Left kidney (tissue), 2 donors: Measurements from ENCODE around the gene NKAIN2. TPM values are rescaled to one million over a fixed set of nuclear protein-coding genes. Genes with fewer than 3 reads are reported as not detected.
A peak's percentile ranks its signal among the peaks of the same experiment; 100 is the strongest.

Experiments
- DNase-seq: peaks from one replicate; pipeline ENCODE4 v3.0.0-alpha.2; 2013
- polyA plus RNA-seq: library from polyadenylated mRNA; unstranded; fragments of 120-200 nt; gene quantifications from one replicate; pipeline ENCODE4 v1.2.1, GENCODE V29; 2013; ENCODE audit not compliant: insufficient read length

NKAIN2 gene
- polyA plus RNA-seq, 1 donor: 20.6 TPM

GRCh38 chr6:124757560-124757959 lies 953.9 kb downstream of the NKAIN2 start:
- no peak for DNase-seq

DNA sequence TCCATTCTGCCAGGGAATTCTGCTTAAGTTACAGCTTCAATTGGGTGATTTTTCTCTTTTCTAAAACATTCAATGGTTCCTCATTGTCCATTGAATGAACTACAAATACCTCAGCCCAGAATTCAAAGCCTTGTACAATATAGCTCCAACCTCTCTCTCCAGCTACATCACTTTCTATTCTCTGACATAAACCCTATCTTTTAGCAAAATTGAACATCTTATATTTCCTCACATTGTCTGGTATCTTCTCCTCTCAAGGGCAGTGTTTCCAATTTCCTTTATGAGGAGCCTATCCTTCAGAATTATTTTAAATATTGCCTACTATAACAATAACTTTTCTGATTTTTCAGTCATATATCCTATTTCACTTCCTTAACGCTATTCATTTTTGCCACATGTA lies 955.0 kb downstream of the NKAIN2 start:
- DNase-seq: no peak

DNA sequence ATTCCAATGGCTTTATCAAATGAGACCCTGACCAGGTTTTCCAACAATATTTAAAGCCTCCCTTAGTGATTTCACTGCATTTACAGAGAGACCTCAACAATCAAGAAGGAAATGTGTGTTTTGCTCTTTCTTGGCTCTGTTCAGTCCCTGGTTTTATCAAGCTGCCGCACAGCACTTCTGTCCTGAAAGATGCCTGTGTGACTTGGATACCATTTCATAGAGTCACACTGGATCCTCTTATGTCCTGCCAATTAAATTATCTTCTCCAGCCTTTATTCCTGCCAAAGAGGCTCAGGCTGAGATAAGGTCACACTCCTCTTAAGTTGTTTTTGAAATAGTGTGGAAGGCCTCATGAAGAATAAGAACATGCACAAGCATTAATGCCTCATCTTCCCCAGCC lies 961.6 kb downstream of the NKAIN2 start:
- no peak for DNase-seq

DNA sequence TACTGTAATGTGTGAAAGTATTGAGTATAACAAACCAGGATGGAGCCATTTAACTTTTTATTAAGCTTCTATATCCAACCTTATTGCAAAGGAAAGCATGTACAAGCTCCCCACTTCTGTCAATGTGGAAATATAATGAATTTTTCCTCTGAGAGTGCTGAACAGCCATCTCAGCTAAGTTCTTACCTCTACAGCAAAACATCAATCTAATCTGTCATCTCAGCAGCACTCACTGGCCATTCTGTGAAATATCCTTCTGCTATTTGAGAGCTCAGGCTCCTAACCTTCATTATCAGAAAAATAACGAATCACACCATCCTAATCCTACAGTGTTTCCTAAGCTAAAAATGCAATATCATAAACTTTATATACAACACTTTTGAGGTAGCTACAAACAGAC lies 964.6 kb downstream of the NKAIN2 start:
- DNase-seq: no peak

- DNase-seq: no peak
These were observed 966.3 kb downstream of the NKAIN2 start for GRCh38 chr6:124769811-124770544.

DNA sequence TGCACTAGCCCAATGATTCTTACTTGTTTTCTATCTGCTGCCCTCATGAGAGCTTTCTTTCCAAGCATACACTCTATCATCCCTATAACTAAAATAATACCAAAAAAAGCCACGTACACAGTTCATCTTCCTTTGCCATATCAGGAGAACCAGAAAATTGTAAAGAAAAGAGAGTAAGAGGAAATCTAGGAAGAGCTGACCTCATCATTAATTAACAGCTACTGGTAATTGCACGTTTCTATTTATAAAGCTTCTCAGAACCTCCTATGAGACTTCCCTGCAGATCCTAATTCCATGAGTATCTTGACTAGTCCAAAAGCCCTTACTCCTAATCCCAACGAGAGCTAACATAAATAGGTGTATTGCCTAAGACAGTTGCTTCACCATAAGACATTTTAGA lies 967.1 kb downstream of the NKAIN2 start:
- no peak for DNase-seq

- DNase-seq: peak; percentile 33
These were observed 969.2 kb downstream of the NKAIN2 start for GRCh38 chr6:124772733-124773319.

- DNase-seq: no peak
These were observed 971.5 kb downstream of the NKAIN2 start for GRCh38 chr6:124775121-124775520.

DNA sequence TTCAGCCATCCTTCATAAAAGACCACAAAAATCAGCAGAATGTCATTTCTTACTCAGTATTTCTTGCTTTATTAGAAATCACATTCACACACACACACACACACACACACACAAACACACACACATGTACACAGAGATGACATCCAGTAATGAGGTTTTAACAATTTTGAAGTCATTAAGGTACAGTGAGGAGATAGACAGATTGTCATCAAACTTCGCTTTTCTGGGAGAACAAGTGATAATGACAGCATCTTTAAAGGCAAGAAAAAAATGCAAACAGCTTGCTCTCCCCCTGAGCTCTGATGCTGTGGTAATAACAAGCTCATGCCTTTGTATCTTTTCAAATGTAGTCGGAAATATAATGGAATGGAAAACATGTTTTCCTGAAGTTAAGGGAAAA lies 974.2 kb downstream of the NKAIN2 start:
- no peak for DNase-seq

DNA sequence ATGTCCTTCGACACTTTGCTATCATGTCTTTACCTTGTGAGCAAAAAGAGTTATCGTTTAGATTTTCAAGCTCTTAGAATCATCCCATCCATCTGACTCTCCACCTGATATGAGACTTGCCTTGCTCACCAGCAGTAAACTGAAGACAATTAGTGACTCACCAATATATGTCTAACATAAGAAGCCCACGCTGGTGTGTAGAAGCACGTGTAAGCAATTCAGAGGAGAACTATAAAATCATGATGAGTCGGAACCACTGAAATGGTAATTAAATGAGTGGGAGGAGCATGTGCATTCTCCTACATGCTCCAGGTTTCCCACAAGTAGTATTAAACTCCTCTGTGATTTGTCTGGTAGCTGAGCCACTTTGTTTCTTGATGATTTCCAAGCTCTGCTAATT lies 977.0 kb downstream of the NKAIN2 start:
- DNase-seq: no peak

DNA sequence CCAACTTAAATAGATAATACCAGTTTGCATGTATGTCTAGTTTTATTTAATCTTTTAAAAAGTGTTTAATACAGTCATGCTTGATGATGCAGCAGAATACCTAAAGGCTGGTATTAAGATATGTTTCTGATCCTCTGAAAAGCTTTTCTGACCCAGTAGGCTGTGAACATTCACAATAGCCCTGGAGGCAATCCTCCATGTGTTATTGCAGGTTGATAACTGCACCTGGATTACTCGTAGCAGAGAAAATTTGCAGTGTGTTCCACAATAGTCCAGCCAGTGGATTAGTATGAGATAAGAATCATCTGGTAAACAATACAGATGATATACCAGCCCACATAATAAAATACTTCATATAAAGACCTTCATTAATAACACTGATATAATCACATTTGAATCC lies 979.7 kb downstream of the NKAIN2 start:
- DNase-seq: no peak

DNA sequence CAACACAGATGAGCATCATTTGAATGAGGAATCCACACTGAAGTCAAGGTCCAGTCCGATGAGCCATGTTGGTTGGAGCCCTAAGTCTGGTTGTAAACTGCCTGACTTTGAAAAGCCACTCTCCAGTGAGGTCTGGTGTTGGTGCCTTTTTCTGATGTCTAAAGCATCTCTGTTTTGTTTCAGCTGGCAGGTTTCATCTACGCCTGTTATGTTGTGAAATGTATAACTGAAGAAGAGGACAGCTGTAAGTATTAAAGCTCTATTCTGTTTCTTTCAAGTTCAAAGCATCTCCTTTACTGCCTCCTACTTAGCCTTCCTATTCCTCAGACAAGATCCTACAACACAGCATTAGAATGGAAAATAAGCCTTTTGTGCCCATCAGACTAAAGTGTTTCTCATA lies 987.5 kb downstream of the NKAIN2 start:
- DNase-seq: no peak

DNA sequence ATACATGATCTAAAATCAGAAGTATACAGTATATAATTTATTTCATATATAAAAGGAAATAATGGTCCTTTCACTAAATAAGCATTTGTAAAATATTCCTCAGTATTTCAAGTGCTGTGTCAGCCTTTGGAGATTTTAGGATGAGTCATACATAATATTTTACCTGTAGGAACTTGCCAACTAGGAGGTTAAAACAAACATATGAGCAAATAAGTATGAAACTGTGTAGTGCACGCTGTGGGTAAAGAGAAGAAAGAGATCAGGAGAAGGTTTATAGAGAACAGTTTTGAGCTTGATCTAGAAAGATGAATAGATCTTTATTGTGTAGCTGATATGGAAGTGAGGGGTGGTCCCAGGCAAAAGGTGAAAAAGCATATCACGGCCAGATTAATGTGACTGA lies 988.7 kb downstream of the NKAIN2 start:
- no peak for DNase-seq

- DNase-seq: no peak
These were observed 989.7 kb downstream of the NKAIN2 start for GRCh38 chr6:124793398-124793797.

GRCh38 chr6:124795643-124796463 lies 992.2 kb downstream of the NKAIN2 start:
- DNase-seq: no peak

DNA sequence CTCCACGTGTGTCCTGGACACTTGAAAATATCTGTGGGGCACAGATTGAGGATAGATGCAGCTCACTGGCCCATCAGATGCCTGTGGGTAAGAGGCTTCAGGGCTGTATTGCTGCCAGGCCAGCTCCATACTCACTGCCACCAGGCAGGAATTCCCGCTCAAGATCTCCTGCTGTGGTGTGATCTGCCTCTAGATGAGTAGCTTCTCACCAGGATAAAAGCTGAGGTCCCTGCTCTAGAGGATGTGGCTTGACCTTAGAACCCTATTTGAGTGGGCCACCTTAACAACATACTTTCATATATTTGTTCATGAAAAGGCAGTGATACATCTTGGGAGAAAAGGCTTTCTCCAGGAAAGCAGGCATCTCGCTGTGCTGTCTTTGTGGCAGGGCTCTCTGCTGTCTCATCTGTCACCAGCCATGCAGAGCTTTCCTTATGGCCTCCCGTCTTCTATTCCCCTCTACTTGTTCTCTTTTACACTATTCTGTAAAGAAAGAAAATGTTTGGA lies 992.9 kb downstream of the NKAIN2 start:
- DNase-seq: no peak

- DNase-seq: no peak
These were observed 993.6 kb downstream of the NKAIN2 start for GRCh38 chr6:124797224-124797623.

GRCh38 chr6:124798942-124799496 lies 995.4 kb downstream of the NKAIN2 start:
- no peak for DNase-seq

DNA sequence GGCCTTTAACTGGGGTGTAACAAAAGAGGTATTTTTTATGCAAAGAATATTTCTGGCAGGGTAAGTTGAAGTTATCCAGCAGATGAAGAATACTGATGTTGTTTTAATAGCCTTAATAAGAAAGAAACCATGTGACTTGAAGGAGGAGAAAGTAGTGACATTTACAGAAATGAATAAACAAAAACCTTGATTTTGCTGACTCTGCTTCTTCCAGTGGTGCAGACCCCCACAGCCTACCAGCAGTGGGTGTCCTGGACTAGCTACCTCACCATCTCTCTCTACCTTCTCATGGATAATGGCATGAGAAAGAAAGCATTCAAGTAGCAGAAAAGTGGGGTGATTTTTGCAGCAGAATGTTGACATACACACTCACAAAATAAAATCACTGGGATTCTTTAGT lies 996.0 kb downstream of the NKAIN2 start:
- DNase-seq: no peak

- no peak for DNase-seq
These were observed 996.6 kb downstream of the NKAIN2 start for GRCh38 chr6:124800222-124800621.

GRCh38 chr6:124812067-124812466 lies 1008.4 kb downstream of the NKAIN2 start:
- DNase-seq: no peak

DNA sequence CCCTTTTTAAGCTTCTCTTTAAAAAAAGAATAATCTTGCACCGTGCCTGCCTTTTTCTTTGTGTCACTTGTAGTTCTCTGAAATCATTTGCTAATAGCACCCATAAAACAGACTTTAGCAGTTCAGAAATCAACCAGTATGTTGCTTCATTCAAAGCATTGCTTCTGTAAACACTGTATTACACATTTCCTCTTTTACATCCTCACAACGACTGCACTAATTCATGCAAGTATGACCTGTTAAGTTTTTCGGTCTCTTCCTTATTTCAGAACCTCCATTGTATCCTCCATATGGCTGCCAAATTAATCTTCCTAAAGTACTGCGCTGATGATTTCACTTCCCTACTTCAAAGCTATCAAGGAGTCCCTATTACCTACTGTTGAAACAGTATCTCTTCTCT lies 1015.7 kb downstream of the NKAIN2 start:
- DNase-seq: no peak

- DNase-seq: no peak
These were observed 1018.5 kb downstream of the NKAIN2 start for GRCh38 chr6:124822204-124822613.
